ENCODE measurements around the gene GET4.
"Not testable (repeated sequence)": the region's sequence is repeated elsewhere in the genome, so short reads cannot be mapped to it uniquely, and the experiment has no call there.

The GET4 gene

GRCh38 chr7:872685-873084 lies 3.7 kb upstream of the GET4 start:
- not testable (repeated sequence) for DNase-seq

GRCh38 chr7:873367-874002 lies 2.9 kb upstream of the GET4 start:
- peak; percentile 78 for DNase-seq

GRCh38 chr7:874031-874749 lies 2.2 kb upstream of the GET4 start:
- DNase-seq, result no peak

- DNase-seq, result no peak
These were observed 1.3 kb upstream of the GET4 start for GRCh38 chr7:875051-875450.

GRCh38 chr7:875476-876076 lies 778 bp upstream of the GET4 start:
- DNase-seq, result no peak

- DNase-seq, result no peak
These were observed 588 bp downstream of the GET4 start for GRCh38 chr7:876972-877311.

GRCh38 chr7:877312-878232 lies 1.2 kb downstream of the GET4 start:
- DNase-seq, result no peak

- DNase-seq, result no peak
These were observed 2.7 kb downstream of the GET4 start for GRCh38 chr7:879093-879492.

- DNase-seq, result no peak
These were observed 3.4 kb downstream of the GET4 start for GRCh38 chr7:879706-880105.

- no peak for DNase-seq
These were observed 4.1 kb downstream of the GET4 start for GRCh38 chr7:880450-880849.

GRCh38 chr7:881441-882234 lies 5.3 kb downstream of the GET4 start:
- DNase-seq, result no peak

- no peak for DNase-seq
These were observed 6.1 kb downstream of the GET4 start for GRCh38 chr7:882336-883035.

GRCh38 chr7:883055-884021 lies 7.0 kb downstream of the GET4 start:
- DNase-seq, result no peak

- no peak for DNase-seq
These were observed 8.0 kb downstream of the GET4 start for GRCh38 chr7:884191-885003.

GRCh38 chr7:885261-885892 lies 9.0 kb downstream of the GET4 start:
- no peak for DNase-seq

- DNase-seq, result no peak
These were observed 9.7 kb downstream of the GET4 start for GRCh38 chr7:885893-886625.

GRCh38 chr7:886626-887487 lies 10.5 kb downstream of the GET4 start:
- no peak for DNase-seq

GRCh38 chr7:887488-887820 lies 11.1 kb downstream of the GET4 start:
- DNase-seq, result no peak

All from stimulated activated CD4-positive, alpha-beta T cell treated with anti-CD3 and anti-CD28 coated beads, Interleukin-4, amount 100 ng/mL, for 24 hours (primary cell).